Fibroblast of skin of back (primary cell): Measurements from ENCODE around the gene ZBTB8OS.
"Not testable (repeated sequence)": the region's sequence is repeated elsewhere in the genome, so short reads cannot be mapped to it uniquely, and the experiment has no call there.

Source experiments
- DNase-seq: peaks from one replicate; pipeline ENCODE4 v3.0.0-alpha.2; 2013

ZBTB8OS gene

DNA sequence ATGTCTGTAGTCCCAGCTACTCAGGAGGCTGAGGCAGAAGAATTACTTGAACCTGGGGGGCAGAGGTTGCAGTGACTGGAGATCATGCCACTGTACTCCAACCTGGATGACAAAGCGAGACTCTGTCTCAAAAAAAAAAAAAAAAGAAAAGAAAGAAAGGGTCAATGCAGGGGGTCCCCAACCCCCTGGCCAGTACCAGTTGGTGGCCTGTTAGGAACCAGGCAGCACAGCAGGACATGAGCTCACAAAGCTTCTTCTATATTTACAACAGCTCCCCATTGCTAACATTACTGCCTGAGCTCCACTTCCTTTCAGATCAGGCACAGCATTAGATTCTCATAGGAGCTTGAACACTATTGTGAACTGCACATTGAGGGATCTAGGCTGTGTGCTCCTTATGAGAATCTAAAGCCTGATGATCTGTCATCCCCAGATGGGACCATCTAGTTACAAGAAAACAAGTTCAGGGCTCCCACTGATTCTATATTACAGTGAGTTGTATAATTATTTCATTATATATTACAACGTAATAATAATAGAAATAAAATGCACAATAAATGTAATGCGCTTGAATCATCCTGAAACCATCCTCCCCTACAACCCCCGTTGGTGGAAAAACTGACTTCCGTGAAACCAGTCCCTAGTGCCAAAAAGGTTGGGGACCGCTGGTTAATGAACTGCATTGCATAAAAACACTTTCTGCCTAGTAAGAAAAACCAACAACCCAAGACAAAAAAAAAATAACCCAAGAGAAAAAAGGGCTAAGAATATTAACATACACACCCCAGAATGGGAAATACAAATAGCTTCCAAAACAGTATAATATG is 2.8 kb downstream of the ZBTB8OS start:
- peak; percentile 4 for DNase-seq

DNA sequence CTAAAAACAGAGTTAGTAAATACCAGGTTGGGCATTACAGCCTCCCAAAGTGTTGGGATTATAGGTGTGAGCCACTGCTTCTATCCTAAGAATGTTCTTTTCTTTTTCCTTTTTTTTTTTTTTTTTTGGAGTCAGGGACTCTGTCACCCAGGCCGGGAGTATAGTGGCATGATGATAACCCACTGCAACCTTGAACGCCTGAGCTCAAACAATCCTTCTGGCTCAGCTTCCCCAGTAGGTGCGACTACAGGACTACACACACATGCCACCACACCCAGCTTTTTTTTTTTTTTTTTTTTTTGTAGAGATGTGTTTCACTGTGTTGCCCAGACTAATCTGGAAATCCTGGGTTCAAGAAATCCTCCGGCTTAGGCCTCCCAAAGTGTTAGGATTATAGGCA is 5.9 kb downstream of the ZBTB8OS start:
- no peak for DNase-seq

DNA sequence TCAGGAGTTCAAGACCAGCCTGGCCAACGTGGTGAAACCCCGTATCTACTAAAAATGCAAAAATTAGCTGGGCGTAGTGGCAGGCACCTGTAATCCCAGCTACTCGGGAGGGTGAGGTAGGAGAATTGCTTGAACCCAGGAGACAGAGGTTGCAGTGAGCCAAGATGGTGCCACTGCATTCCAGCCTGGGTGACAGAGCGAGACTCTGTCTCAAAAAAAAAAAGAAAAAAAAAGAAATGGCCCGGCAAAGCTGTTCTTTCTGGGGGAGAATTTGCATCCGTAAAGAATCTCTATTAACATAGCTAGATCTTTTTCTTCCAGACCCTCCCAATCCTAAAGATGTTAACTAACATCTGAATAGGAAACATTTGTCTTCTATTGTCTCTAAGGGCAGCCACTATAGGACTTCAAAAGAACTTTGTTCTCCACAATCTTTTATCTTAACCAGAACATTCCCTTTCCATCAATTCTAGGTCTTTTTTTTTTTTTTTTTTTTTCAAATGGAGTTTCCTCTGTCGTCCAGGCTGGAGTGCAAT is 8.0 kb downstream of the ZBTB8OS start:
- DNase-seq, result not testable (repeated sequence)

GRCh38 chr1:32639489-32640075 is 10.8 kb downstream of the ZBTB8OS start:
- DNase-seq, result peak; percentile 86

DNA sequence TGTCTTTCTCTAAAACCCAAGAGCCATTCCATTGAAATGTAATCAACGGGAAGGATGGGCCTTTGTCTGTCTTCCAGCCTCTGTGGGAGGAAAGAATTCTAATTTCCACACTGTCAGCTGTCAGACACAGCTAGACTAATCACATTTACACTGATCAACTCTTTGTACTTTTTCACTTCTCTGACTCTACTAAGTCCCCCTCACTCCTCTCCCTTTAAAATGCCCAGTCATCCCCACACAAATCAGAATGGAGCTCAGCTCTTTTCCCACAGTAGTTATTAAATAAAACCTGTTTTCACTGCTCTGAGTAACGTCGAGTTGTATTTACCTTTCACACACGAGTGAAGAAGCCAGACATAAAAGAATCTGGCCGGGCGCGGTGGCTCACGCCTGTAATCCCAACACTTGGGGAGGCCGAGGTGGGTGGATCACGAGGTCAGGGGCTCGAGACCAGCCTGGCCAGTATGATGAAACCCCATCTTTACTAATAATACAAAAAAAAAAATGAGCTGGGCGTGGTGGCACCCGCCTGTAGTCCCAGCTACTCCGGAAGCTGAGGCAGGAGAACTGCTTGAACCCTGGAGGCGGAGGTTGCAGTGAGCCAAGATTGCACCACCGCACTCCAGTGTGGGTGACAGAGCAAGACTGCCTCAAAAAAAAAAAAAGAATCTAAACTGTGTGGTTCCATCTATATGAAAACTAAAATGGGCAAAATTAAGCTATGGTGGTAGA is 13.3 kb downstream of the ZBTB8OS start:
- no peak for DNase-seq

DNA sequence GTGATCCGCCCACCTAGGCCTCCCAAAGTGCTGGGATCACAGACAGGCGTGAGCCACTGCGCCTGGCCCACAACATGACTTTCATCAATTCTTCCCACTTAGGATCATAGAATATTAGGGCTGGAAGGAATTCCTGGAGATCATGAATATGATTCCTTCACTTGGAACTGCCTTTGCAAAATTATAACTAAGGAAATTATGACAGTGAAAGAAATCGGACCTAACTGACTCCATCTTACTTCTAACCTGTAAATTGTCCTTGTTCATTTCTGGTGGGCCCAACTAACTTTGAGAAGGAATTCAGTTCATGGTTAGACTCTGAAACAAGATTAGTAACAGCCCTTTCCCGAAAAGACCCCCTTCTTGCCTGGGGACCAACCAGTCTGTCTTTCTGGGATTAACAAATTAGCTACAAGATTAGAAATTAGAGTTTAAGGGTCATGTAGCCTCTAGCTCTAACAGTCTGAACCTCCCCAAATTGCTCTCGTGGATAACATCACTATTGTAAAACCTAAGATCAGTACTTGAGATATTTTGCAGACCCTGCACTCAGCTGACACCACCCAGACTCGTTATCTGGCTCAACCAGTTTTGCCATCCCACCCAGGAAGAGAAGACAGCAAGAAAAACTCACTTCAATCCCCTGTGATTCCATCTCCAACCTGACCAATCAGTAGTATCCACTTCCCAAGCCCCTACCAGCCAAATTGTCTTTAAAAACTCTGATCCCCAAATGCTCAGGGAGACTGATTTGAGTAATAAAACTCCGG is 14.7 kb downstream of the ZBTB8OS start:
- DNase-seq, result no peak

GRCh38 chr1:32632829-32633228 is 17.5 kb downstream of the ZBTB8OS start:
- DNase-seq, result no peak

- DNase-seq, result not testable (repeated sequence)
These were observed 20.2 kb downstream of the ZBTB8OS start for GRCh38 chr1:32630173-32630572.

DNA sequence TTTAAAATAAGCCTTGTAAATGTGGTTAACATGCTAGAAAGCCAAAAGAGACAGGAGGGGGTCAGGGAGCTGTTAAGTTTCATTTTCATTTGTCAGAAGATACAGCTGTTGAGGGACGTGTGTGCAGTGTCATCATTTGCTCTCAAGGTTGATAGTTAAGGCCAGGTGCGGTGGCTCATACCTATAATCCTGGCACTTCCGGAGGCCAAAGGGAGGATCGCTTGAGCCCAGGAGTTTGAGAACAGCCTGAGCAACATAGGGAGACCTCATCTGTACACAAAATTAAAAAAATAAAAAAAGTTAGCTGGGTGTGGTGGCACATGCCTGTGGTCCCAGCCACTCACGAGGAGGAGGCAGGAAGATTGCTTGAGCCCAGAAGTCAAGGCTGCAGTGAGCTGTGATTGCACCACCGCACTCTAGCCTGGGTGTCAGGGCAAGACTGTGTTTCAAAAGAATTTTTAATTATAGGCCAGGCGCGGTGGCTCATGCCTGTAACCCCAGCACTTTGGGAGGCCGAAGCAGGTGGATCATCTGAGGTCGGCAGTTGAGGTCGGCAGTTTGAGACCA is 22.7 kb downstream of the ZBTB8OS start:
- no peak for DNase-seq

- DNase-seq, result no peak
These were observed 24.2 kb downstream of the ZBTB8OS start for GRCh38 chr1:32626176-32626575.

DNA sequence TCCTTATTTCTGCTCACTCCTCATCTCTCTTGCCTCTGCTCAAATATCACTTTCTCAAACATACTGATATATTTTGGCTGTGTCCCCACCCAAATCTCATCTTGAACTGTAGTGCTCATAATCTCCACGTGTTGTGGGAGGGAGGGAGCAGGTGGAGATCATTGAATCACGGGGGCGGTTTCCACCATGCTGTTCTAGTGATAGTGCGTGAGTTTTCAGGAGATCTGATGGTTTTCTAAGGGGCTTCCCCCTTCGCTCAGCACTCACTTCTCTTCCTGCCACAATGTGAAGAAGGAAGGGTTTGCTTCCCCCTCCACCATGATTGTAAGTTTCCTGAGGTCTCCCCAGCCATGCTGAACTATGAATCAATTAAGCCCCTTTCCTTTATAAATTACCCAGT is 26.6 kb downstream of the ZBTB8OS start:
- DNase-seq, result no peak

- DNase-seq, result no peak
These were observed 27.3 kb downstream of the ZBTB8OS start for GRCh38 chr1:32622806-32623681.

GRCh38 chr1:32622205-32622604 is 28.1 kb downstream of the ZBTB8OS start:
- DNase-seq, result no peak

DNA sequence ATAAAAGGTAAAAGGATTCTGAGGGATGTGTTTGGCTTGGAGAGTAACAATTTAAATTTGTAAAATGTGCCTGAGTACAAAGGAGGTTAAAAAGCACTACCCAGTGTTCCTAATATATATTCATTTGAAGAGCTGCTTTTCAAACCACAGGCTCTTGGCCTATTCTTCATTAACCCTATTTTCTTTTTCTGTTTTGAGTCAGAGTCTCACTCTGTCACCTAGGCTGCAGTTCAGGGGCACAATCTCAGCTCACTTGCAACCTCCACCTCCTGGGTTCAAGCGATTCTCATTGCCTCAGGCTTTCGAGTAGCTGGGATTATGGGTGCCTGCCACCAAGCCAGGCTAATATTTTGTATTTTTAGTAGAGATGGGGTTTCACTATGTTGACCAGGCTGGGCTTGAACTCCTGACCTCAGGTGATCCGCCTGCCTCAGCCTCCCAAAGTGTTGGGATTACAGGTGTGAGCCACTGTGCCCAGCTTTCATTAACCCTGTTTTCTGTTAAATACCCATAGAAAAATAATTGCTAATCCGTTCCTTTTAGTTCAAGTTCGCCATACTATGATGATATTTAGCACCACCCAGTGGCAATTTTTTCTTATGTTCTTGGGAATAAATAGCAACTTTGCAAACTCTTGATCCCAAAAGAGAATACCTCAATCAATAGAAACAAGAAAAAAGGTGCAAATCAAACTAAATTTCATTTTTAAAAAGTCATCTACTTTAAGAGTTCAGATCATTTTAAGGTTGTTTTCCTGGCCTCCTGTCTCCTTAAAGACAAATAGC is 30.5 kb downstream of the ZBTB8OS start:
- DNase-seq, result no peak

DNA sequence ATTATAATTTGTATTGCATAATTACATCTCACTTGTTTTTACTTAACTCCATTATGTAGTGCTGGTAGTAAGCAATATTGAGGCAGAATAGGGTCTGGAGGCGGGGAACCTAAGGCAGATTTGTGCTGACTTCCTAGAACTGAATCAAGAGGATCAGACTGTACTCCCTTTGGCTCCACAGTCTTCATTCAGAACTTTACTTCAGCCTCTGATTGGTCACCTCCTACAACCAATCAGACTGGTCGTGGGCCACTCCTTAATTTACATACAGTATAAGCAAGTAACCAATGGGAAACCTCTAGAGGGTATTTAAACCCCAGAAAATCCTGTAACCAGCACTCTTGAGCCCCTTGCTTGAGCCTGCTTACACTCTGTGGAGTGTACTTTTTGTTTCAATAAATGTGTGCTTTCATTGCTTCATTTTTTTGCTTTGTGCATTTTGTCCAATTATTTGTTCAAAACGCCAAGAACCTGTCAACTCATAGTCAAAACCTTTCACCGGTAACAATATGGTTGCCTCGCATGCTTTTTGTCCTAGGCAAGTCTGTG is 31.6 kb downstream of the ZBTB8OS start:
- peak; percentile 8 for DNase-seq

- DNase-seq, result no peak
These were observed 36.9 kb downstream of the ZBTB8OS start for GRCh38 chr1:32613472-32613871.

DNA sequence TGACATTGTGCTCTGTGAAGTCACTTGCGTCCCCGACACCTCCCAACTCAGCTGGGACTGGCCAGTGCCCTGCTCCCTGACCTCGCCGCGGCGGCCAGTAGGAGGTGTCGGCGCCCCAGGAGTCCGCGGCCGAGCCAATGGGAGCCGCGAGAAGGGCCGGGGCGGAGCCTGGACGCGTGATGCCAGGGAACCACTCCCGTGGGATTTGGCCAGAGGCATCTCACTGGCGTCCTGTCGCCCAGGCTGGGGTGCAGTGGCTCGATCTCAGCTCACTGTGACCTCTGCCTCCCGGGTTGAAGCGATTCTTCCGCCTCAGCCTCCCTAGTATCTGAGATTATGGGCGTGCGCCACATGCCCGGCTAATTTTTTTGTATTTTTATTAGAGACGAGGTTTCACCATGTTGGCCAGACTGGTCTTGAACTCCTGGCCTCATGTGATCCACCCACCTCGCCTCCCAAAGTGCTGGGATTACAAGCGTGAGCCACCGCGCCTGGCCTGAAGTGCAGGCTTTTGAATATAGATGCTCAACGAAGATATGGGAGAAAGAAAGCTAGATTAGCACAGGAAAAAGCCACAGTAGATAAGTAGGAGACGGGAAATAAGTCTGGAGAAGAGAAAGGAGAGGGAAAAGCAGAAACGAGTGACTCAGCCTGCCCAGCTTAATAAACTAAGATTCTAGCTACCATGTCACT is 38.0 kb downstream of the ZBTB8OS start:
- peak; percentile 78 for DNase-seq

GRCh38 chr1:32611859-32612188 is 38.5 kb downstream of the ZBTB8OS start:
- DNase-seq, result no peak

- no peak for DNase-seq
These were observed 41.2 kb downstream of the ZBTB8OS start for GRCh38 chr1:32609180-32609579.
